HL-60 (cell line): Measurements from ENCODE around the gene RIPPLY2.
"Not testable (repeated sequence)": the region's sequence is repeated elsewhere in the genome, so short reads cannot be mapped to it uniquely, and the experiment has no call there.

Experiments used
- DNase-seq, 2 experiments: peaks; one replicate each; pipeline ENCODE4 v3.0.0-alpha.2; 2010 to 2020; ENCODE audit warnings: low read depth in 1 of 2, low spot score in 1 of 2
- H3K27ac ChIP-seq: fragments of 250-450 bp; sonication (Bioruptor Pico); replicated peaks from 2 replicates; pipeline ENCODE4 v1.5.1; 2020; ENCODE audit warnings: mild to moderate bottlenecking, moderate library complexity
- H3K27me3 ChIP-seq: fragments of 250-450 bp; sonication (Bioruptor Pico); 2 replicates; pipeline ENCODE4 v1.5.1; 2021; ENCODE audit warnings: mild to moderate bottlenecking, moderate library complexity; ENCODE audit not compliant: insufficient read depth, poor library complexity, severe bottlenecking
- H3K4me3 ChIP-seq: replicated peaks from 2 replicates; pipeline ENCODE4 v1.5.1; 2011; ENCODE audit warnings: mild to moderate bottlenecking, control low read depth, low read length; ENCODE audit not compliant: insufficient read depth
- GABPA ChIP-seq: IDR thresholded peaks from 2 replicates; pipeline ENCODE4 v1.6.1; 2012; ENCODE audit warnings: low read depth
- POLR2AphosphoS5 ChIP-seq: IDR thresholded peaks from 2 replicates; pipeline ENCODE4 v1.6.1; 2012; ENCODE audit warnings: low read depth
- SPI1 ChIP-seq: IDR thresholded peaks from 2 replicates; pipeline ENCODE4 v1.6.1; 2012; ENCODE audit warnings: low read depth, mild to moderate bottlenecking, borderline replicate concordance
- TF ChIP-seq, protein P1 (sequence below): IDR thresholded peaks from 2 replicates; pipeline ENCODE4 v1.6.1; 2012; ENCODE audit warnings: low read depth; ENCODE audit not compliant: insufficient replicate concordance
- TF ChIP-seq, protein P2 (sequence below): IDR thresholded peaks from one replicate; pipeline ENCODE4 v1.5.1; 2011; ENCODE audit warnings: low read length, control low read depth, inconsistent platforms; ENCODE audit not compliant: insufficient read depth

RIPPLY2 gene

DNA sequence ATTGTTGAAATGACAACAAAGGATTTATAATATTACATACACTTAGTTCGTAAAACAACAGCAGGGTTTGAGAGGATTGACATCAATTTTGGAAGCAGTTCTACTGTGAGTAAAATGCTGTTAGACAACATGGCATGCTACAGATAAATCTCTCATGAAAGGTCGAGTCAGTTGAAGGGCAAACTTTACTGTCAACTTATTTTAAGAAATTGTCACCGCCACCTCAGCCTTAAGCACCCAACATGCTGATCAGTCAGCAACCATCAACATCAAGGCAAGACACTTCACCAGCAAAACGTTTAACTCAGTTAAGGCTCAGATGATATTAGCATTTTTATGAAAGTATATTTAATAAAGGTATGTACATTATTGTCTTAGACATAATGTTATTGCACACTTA, 37.4 kb downstream of the RIPPLY2 start:
- no peaks in the 10 kb centered on the region for H3K27me3 ChIP-seq
- TF ChIP-seq, protein P1, sequence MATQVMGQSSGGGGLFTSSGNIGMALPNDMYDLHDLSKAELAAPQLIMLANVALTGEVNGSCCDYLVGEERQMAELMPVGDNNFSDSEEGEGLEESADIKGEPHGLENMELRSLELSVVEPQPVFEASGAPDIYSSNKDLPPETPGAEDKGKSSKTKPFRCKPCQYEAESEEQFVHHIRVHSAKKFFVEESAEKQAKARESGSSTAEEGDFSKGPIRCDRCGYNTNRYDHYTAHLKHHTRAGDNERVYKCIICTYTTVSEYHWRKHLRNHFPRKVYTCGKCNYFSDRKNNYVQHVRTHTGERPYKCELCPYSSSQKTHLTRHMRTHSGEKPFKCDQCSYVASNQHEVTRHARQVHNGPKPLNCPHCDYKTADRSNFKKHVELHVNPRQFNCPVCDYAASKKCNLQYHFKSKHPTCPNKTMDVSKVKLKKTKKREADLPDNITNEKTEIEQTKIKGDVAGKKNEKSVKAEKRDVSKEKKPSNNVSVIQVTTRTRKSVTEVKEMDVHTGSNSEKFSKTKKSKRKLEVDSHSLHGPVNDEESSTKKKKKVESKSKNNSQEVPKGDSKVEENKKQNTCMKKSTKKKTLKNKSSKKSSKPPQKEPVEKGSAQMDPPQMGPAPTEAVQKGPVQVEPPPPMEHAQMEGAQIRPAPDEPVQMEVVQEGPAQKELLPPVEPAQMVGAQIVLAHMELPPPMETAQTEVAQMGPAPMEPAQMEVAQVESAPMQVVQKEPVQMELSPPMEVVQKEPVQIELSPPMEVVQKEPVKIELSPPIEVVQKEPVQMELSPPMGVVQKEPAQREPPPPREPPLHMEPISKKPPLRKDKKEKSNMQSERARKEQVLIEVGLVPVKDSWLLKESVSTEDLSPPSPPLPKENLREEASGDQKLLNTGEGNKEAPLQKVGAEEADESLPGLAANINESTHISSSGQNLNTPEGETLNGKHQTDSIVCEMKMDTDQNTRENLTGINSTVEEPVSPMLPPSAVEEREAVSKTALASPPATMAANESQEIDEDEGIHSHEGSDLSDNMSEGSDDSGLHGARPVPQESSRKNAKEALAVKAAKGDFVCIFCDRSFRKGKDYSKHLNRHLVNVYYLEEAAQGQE = no peak
- TF ChIP-seq SPI1 (no peak), POLR2AphosphoS5 (no peak), GABPA (no peak)
- TF ChIP-seq, protein P2, sequence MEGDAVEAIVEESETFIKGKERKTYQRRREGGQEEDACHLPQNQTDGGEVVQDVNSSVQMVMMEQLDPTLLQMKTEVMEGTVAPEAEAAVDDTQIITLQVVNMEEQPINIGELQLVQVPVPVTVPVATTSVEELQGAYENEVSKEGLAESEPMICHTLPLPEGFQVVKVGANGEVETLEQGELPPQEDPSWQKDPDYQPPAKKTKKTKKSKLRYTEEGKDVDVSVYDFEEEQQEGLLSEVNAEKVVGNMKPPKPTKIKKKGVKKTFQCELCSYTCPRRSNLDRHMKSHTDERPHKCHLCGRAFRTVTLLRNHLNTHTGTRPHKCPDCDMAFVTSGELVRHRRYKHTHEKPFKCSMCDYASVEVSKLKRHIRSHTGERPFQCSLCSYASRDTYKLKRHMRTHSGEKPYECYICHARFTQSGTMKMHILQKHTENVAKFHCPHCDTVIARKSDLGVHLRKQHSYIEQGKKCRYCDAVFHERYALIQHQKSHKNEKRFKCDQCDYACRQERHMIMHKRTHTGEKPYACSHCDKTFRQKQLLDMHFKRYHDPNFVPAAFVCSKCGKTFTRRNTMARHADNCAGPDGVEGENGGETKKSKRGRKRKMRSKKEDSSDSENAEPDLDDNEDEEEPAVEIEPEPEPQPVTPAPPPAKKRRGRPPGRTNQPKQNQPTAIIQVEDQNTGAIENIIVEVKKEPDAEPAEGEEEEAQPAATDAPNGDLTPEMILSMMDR = no peak
- no peak for DNase-seq
- H3K27ac ChIP-seq = no peak overlapping the region
- H3K4me3 ChIP-seq = no peak overlapping the region

DNA sequence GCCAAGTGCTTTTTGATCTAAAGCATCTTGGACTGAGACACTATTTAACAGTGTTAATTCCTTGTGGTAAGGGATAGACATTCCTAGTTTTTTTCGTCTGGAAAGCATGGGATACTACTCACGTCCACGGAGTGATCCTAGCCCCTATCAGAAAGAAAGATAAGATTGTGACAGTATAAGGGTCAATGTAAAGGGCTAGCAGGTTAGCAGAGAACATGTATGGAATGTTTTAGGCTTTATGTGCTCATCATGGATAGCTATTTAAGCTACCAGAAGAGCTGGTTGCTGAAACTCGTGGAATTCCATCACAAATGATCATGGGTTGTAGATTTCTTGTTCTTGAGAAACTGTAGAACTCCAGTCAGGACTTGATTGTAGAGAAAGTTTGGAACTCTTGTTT, 38.4 kb downstream of the RIPPLY2 start:
- H3K27ac ChIP-seq = no peak overlapping the region
- TF ChIP-seq SPI1 (no peak), GABPA (no peak), POLR2AphosphoS5 (no peak)
- TF ChIP-seq, protein P2 = no peak
- TF ChIP-seq, protein P1 = no peak
- DNase-seq = no peak
- H3K27me3 ChIP-seq = no peaks in the 10 kb centered on the region
- H3K4me3 ChIP-seq = no peak overlapping the region

- TF ChIP-seq POLR2AphosphoS5 (no peak), GABPA (no peak), SPI1 (no peak)
- TF ChIP-seq, protein P1 = no peak
- TF ChIP-seq, protein P2 = no peak
- Histone ChIP-seq H3K4me3 (no peak overlapping the region), H3K27ac (no peak overlapping the region), H3K27me3 (no peaks in the 10 kb centered on the region)
- DNase-seq = no peak
These were observed 39.9 kb downstream of the RIPPLY2 start for GRCh38 chr6:83893024-83893423.

- not testable (repeated sequence) for DNase-seq
These were observed 43.9 kb downstream of the RIPPLY2 start for GRCh38 chr6:83897094-83897493.

More at GRCh38 chr6:83897094-83897493, 43.9 kb downstream of the RIPPLY2 start:
- not testable (repeated sequence) for H3K4me3 ChIP-seq, H3K27ac ChIP-seq, H3K27me3 ChIP-seq
